ENCODE data around the gene CACNA1C.

Gene CACNA1C

DNA sequence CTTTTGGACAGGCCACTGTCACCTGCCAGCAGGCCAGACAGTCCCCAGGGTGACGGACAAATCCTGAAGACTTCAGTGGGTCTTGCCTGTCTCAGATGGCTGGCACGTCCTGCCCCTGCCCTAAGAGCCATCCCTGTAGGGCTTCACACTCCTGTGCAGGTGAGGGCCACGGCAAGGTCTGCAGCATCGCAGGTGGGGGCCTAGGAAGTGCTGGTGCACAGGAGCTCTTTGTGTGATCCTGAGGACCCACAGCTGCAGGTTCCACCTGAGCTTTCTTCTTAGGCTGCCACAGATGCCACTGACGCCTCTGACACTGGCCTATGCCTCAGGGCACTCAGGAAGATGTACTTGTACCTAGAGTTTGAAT lies 633.5 kb downstream of the CACNA1C start:
- no peaks in the 10 kb centered on the region for H3K36me3 ChIP-seq (ENCODE audit: control insufficient read depth, insufficient read depth, low read length)
- H3K4me1 ChIP-seq (ENCODE audit: control insufficient read depth, insufficient read depth, low read length) = no peaks in the 10 kb centered on the region
- H3K9ac ChIP-seq (ENCODE audit: low read length) = no peak overlapping the region
- no peaks in the 10 kb centered on the region for H3K9me3 ChIP-seq (ENCODE audit: control insufficient read depth, low read length)
- H3K4me3 ChIP-seq (ENCODE audit: low read length) = no peak overlapping the region
- peaks cover 10% of the 10 kb centered on the region for H3K27me3 ChIP-seq (ENCODE audit: control insufficient read depth, insufficient read depth, low read length)

DNA sequence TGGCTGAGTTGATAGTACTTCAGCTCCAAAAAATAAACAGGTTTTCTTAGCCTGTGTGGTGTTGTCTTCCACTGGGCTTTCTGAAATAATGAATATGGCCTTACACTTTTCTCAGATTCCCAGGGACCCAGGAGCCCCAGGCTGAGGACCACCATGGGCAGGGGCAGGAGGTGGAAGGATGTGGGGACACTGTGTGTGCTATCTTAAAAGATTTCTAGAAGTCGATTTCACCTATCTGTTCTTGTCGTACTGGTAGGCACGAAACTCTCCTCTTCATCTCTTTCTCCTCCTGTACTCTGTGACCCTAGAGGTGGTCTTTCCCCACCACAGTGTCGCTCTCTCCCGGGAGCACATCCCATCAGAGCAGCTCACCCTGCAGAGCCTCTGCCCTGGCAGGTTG lies 634.3 kb downstream of the CACNA1C start:
- Histone ChIP-seq H3K36me3 (ENCODE audit: control insufficient read depth, insufficient read depth, low read length) (no peaks in the 10 kb centered on the region), H3K4me1 (ENCODE audit: control insufficient read depth, insufficient read depth, low read length) (no peaks in the 10 kb centered on the region), H3K27me3 (ENCODE audit: control insufficient read depth, insufficient read depth, low read length) (peaks cover 10% of the 10 kb centered on the region), H3K9ac (ENCODE audit: low read length) (no peak overlapping the region), H3K4me3 (ENCODE audit: low read length) (no peak overlapping the region), H3K9me3 (ENCODE audit: control insufficient read depth, low read length) (no peaks in the 10 kb centered on the region)

DNA sequence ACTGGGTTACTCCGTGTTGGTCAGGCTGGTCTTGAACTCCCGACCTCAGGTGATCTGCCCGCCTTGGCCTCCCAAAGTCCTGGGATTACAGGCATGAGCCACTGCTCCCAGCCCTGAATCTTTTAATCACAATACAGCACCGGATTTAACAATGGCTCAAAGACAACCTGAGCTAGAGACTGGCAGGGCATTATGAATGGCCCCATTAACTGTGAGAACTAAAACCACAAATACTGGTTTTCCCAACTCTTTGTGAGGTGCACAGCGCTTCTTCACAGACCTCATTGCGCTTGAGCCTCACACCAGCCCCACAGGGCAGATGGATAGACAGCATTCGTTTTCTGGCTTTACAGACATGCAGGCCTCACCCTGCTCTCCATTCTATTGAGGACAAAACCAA lies 634.9 kb downstream of the CACNA1C start:
- H3K36me3 ChIP-seq (ENCODE audit: control insufficient read depth, insufficient read depth, low read length) = no peaks in the 10 kb centered on the region

DNA sequence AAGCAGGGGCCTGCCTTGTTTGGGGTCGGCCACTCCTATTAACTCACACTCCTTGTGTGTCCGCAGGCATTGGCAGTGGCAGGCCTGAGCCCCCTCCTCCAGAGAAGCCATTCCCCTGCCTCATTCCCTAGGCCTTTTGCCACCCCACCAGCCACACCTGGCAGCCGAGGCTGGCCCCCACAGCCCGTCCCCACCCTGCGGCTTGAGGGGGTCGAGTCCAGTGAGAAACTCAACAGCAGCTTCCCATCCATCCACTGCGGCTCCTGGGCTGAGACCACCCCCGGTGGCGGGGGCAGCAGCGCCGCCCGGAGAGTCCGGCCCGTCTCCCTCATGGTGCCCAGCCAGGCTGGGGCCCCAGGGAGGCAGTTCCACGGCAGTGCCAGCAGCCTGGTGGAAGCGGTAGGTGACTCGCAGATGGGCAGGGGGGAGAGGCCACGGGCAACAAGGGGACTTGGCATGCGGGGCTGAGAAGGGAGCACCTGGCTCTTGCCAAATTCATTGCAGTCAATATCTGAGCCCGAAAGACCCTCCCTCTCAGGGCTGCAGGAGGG lies 635.7 kb downstream of the CACNA1C start:
- Histone ChIP-seq H3K4me3 (ENCODE audit: low read length) (no peak overlapping the region), H3K9ac (ENCODE audit: low read length) (no peak overlapping the region), H3K27me3 (ENCODE audit: control insufficient read depth, insufficient read depth, low read length) (peaks cover 10% of the 10 kb centered on the region), H3K4me1 (ENCODE audit: control insufficient read depth, insufficient read depth, low read length) (no peaks in the 10 kb centered on the region), H3K36me3 (ENCODE audit: control insufficient read depth, insufficient read depth, low read length) (no peaks in the 10 kb centered on the region), H3K9me3 (ENCODE audit: control insufficient read depth, low read length) (no peaks in the 10 kb centered on the region)

More for the DNA sequence above, 634.9 kb downstream of the CACNA1C start:
- no peak overlapping the region for H3K4me3 ChIP-seq (ENCODE audit: low read length)
- H3K27me3 ChIP-seq (ENCODE audit: control insufficient read depth, insufficient read depth, low read length) = peaks cover 10% of the 10 kb centered on the region
- H3K4me1 ChIP-seq (ENCODE audit: control insufficient read depth, insufficient read depth, low read length) = no peaks in the 10 kb centered on the region
- H3K9me3 ChIP-seq (ENCODE audit: control insufficient read depth, low read length) = no peaks in the 10 kb centered on the region
- no peak overlapping the region for H3K9ac ChIP-seq (ENCODE audit: low read length)

DNA sequence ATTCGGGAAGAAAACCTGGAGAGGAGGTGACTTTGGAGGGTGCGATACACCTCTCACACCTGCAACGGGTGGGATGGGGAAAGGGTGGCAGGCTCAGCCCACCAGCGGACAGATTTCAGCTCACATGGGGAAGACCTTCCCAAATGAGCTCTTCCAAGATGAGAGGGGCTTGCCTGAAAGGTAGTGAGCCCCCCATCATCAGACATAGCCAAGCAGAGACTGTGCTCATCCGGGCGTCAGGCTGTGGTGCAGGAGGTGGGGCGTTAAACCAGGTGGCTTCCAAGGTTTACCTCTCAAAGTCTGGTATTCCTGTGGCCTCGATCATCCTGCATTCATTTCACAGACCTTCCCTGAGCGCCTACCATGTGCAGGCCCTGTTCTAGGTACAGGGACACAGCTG lies 636.6 kb downstream of the CACNA1C start:
- no peak overlapping the region for H3K9ac ChIP-seq (ENCODE audit: low read length)
- H3K4me3 ChIP-seq (ENCODE audit: low read length) = no peak overlapping the region
- no peaks in the 10 kb centered on the region for H3K36me3 ChIP-seq (ENCODE audit: control insufficient read depth, insufficient read depth, low read length)

DNA sequence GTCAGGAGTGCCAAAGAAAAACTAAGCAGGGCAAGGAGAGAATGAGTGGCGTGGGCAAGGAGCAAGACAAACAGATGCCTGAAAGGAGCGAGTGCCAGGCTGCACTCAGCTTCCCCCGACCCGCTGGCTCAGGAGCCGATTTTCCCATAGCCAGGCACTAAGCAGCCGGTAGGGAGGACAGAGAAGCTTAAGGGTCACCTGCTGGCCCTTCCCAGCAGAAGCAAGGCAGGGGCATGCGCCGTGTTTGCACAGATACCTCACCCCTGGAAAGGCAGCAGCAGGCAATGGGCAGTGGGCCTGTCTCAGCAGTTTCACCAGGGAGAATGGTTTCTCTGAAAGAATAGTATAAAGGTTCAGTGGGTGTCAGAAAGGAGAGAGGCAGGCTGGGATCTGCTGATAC lies 637.1 kb downstream of the CACNA1C start:
- H3K9me3 ChIP-seq (ENCODE audit: control insufficient read depth, low read length) = no peaks in the 10 kb centered on the region
- no peaks in the 10 kb centered on the region for H3K36me3 ChIP-seq (ENCODE audit: control insufficient read depth, insufficient read depth, low read length)
- no peaks in the 10 kb centered on the region for H3K4me1 ChIP-seq (ENCODE audit: control insufficient read depth, insufficient read depth, low read length)
- H3K4me3 ChIP-seq (ENCODE audit: low read length) = no peak overlapping the region
- H3K9ac ChIP-seq (ENCODE audit: low read length) = no peak overlapping the region
- H3K27me3 ChIP-seq (ENCODE audit: control insufficient read depth, insufficient read depth, low read length) = peaks cover 10% of the 10 kb centered on the region

More for the DNA sequence above, 636.6 kb downstream of the CACNA1C start:
- Histone ChIP-seq H3K27me3 (ENCODE audit: control insufficient read depth, insufficient read depth, low read length) (peaks cover 10% of the 10 kb centered on the region), H3K9me3 (ENCODE audit: control insufficient read depth, low read length) (no peaks in the 10 kb centered on the region), H3K4me1 (ENCODE audit: control insufficient read depth, insufficient read depth, low read length) (no peaks in the 10 kb centered on the region)

DNA sequence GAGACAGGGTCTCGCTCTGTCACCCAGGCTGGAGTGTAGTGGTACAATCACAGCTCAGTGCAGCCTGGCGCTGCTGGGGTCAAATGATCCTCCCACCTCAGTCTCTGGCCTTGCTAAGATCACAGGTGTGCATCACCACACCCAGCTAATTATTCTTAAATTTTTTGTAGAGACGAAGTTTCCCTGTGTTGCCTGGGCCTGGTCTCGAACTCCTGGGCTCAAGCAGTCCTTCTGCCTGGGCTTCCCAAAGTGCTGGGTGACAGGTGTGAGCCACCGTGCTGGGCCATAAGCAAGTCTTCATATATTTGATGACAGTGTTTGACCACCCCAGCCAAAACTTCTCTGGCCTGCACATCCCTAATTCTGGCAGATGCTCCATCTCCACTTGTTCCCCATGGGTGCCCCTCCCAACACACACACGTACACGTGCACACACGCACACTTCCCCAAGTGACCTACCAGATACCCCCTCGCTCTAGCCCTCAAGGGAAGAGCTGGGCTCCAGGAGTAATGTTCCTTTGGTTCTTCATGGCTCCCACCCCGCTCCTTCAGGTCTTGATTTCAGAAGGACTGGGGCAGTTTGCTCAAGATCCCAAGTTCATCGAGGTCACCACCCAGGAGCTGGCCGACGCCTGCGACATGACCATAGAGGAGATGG lies 637.7 kb downstream of the CACNA1C start:
- peak overlapping the region; percentile 39 for H3K9ac ChIP-seq (ENCODE audit: low read length)
- no peaks in the 10 kb centered on the region for H3K9me3 ChIP-seq (ENCODE audit: control insufficient read depth, low read length)
- no peaks in the 10 kb centered on the region for H3K4me1 ChIP-seq (ENCODE audit: control insufficient read depth, insufficient read depth, low read length)
- H3K27me3 ChIP-seq (ENCODE audit: control insufficient read depth, insufficient read depth, low read length) = peaks cover 10% of the 10 kb centered on the region
- H3K4me3 ChIP-seq (ENCODE audit: low read length) = no peak overlapping the region
- no peaks in the 10 kb centered on the region for H3K36me3 ChIP-seq (ENCODE audit: control insufficient read depth, insufficient read depth, low read length)

DNA sequence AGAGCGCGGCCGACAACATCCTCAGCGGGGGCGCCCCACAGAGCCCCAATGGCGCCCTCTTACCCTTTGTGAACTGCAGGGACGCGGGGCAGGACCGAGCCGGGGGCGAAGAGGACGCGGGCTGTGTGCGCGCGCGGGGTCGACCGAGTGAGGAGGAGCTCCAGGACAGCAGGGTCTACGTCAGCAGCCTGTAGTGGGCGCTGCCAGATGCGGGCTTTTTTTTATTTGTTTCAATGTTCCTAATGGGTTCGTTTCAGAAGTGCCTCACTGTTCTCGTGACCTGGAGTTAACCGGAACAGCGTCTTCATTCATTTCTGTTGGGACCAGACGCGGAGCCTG lies 638.2 kb downstream of the CACNA1C start:
- Histone ChIP-seq H3K27me3 (ENCODE audit: control insufficient read depth, insufficient read depth, low read length) (peaks cover 10% of the 10 kb centered on the region), H3K4me3 (ENCODE audit: low read length) (peak overlapping the region; percentile 14), H3K36me3 (ENCODE audit: control insufficient read depth, insufficient read depth, low read length) (no peaks in the 10 kb centered on the region), H3K9me3 (ENCODE audit: control insufficient read depth, low read length) (no peaks in the 10 kb centered on the region), H3K4me1 (ENCODE audit: control insufficient read depth, insufficient read depth, low read length) (no peaks in the 10 kb centered on the region), H3K9ac (ENCODE audit: low read length) (peak overlapping the region; percentile 39)

DNA sequence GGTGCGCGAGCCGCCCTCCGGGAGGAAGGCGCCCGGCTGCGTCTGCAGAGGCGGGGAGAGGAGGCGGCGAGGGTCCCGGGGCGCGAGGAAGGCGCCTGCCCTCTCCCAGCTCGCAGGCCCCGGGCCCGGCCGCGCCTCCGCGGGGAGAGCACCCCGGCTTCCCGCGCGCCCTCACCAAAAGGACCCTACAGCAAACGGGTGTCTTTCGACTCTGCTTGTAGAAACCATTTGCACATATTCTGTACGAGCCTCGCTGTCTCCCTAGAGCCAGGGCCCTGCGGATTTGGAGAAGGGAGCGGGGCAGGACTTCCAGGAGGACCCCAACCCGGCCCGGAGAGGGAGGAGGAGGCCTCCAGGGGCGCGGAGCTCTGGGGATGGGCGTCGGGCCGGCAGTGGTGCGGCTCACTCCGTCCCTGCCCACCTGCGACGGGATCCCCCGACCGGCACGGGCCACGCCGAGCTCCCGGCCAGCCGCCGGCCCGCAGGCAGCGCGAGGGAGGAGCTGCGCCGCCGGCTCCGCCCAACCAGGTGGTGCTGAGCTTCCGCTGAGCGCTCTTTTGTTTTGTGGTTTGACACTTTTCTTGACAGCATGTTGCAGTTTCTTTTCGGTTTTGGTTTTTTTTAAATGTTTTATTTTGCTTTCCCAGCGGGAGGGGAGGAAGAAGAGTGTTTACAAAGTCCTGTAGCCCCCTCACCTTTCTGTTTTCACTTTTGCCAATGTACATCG lies 638.7 kb downstream of the CACNA1C start:
- peak overlapping the region; percentile 27 for H3K4me3 ChIP-seq (ENCODE audit: low read length)
- H3K9ac ChIP-seq (ENCODE audit: low read length) = peak overlapping the region; percentile 39
- no peaks in the 10 kb centered on the region for H3K9me3 ChIP-seq (ENCODE audit: control insufficient read depth, low read length)
- H3K27me3 ChIP-seq (ENCODE audit: control insufficient read depth, insufficient read depth, low read length) = peaks cover 10% of the 10 kb centered on the region
- H3K36me3 ChIP-seq (ENCODE audit: control insufficient read depth, insufficient read depth, low read length) = no peaks in the 10 kb centered on the region
- no peaks in the 10 kb centered on the region for H3K4me1 ChIP-seq (ENCODE audit: control insufficient read depth, insufficient read depth, low read length)

DNA sequence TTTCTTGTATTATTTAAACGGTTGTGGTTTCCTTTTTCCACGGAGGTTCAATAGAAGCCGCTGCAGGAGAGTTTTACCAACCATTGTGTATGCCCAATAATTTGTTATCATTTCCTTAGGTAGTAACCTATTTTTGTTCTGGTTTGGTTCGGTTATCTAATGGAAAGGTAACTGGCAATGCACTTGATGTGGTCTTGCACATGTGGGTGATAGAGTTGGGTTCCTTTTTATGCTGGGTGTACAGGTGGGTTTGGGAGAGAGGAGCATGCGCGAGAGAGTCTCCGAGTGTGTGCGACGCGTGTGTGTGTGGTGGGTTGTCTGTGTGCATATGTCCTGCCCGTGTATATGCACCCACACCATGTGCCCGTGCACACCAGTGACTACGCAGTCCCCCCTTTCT lies 639.3 kb downstream of the CACNA1C start:
- Histone ChIP-seq H3K27me3 (ENCODE audit: control insufficient read depth, insufficient read depth, low read length) (peaks cover 10% of the 10 kb centered on the region), H3K36me3 (ENCODE audit: control insufficient read depth, insufficient read depth, low read length) (no peaks in the 10 kb centered on the region), H3K9me3 (ENCODE audit: control insufficient read depth, low read length) (no peaks in the 10 kb centered on the region), H3K4me3 (ENCODE audit: low read length) (peak overlapping the region; percentile 27), H3K4me1 (ENCODE audit: control insufficient read depth, insufficient read depth, low read length) (no peaks in the 10 kb centered on the region), H3K9ac (ENCODE audit: low read length) (peak overlapping the region; percentile 39)

DNA sequence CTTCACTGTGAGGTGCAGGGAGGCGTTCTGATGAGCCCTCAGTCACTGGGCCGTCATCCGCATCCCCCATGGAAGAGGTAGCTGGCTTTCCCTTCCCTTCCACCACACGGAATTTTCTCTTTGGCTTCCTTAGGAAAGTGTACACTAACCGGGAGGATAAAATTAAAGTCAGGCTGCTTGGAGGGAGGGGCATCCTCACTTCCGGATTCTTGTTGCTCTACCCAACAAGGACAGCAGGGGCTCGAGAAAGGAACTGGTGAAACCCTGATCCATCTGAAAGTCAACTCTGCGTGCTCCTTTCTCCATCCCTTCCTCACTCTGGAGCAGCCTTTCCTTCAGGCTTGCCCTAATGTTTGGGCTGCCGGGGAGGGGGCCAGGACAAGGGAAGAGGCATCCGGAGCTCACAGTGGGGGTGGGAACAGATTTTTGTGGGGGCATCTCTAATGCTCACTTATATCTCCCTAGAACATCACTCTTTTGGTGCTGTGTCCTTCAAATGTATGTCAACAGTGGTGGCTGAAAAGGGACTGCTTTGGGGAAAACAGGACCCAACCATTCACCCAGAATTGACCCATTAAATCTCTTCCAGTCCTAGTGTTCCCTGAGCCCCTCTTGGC lies 640.6 kb downstream of the CACNA1C start:
- no peak overlapping the region for H3K9ac ChIP-seq (ENCODE audit: low read length)
- no peaks in the 10 kb centered on the region for H3K4me1 ChIP-seq (ENCODE audit: control insufficient read depth, insufficient read depth, low read length)
- no peaks in the 10 kb centered on the region for H3K36me3 ChIP-seq (ENCODE audit: control insufficient read depth, insufficient read depth, low read length)
- peaks cover 10% of the 10 kb centered on the region for H3K27me3 ChIP-seq (ENCODE audit: control insufficient read depth, insufficient read depth, low read length)
- no peaks in the 10 kb centered on the region for H3K9me3 ChIP-seq (ENCODE audit: control insufficient read depth, low read length)
- no peak overlapping the region for H3K4me3 ChIP-seq (ENCODE audit: low read length)

DNA sequence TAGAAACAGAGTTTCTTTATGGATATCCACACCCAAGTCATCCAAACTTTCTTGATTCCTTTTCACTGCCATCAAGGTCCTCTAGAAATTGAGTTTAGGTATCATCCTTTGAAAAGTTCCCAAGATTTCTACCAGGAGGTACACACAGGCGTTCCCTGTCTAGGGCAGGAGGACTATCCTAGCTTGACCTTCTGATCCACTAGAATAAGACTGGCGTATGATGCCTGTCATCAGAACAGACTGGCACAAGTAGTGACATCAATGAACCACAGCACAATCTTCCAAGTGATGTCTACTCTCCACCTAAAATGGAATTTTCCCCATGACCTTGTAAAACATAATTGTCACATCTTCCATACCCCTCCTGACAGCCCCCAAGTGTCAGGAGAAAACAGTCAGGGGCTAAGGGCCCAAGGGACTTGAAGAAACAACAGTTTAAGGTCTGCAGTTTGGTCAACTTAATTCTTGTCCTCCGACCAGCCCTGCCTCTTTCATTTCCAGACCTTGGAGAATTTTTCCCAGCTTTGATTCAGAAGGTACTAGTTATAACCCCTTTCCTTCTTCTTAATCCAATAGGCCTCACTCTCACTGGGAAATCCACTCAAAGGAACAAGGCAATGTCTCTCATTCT lies 641.3 kb downstream of the CACNA1C start:
- H3K9ac ChIP-seq (ENCODE audit: low read length) = no peak overlapping the region
- no peaks in the 10 kb centered on the region for H3K36me3 ChIP-seq (ENCODE audit: control insufficient read depth, insufficient read depth, low read length)
- no peaks in the 10 kb centered on the region for H3K9me3 ChIP-seq (ENCODE audit: control insufficient read depth, low read length)
- H3K27me3 ChIP-seq (ENCODE audit: control insufficient read depth, insufficient read depth, low read length) = peaks cover 10% of the 10 kb centered on the region
- H3K4me3 ChIP-seq (ENCODE audit: low read length) = no peak overlapping the region
- H3K4me1 ChIP-seq (ENCODE audit: control insufficient read depth, insufficient read depth, low read length) = no peaks in the 10 kb centered on the region

Measured in mucosa of stomach (tissue), 1 donor.